Endothelial cell (in vitro differentiated cells): ENCODE results near the gene GPR137B. TPM values are rescaled to one million over a fixed set of nuclear protein-coding genes. Genes with fewer than 3 reads are reported as not detected.

ENCODE experiments used
- DNase-seq: peaks from one replicate; pipeline ENCODE4 v3.0.0; 2021; ENCODE audit warnings: low spot score
- H3K27ac Mint-ChIP-seq: one replicate; pipeline ENCODE4 v1.8.0; 2021; ENCODE audit warnings: mixed read lengths, inconsistent platforms; ENCODE audit not compliant: unreplicated experiment
- H3K27me3 Mint-ChIP-seq: one replicate; pipeline ENCODE4 v1.8.0; 2021; ENCODE audit warnings: mild to moderate bottlenecking, moderate library complexity, mixed read lengths, inconsistent platforms; ENCODE audit not compliant: unreplicated experiment
- H3K36me3 Mint-ChIP-seq: one replicate; pipeline ENCODE4 v1.8.0; 2021; ENCODE audit warnings: mild to moderate bottlenecking, low read depth, mixed read lengths, inconsistent platforms; ENCODE audit not compliant: unreplicated experiment
- H3K4me1 Mint-ChIP-seq: one replicate; pipeline ENCODE4 v1.8.0; 2021; ENCODE audit warnings: mild to moderate bottlenecking, mixed read lengths, inconsistent platforms; ENCODE audit not compliant: unreplicated experiment
- H3K4me3 Mint-ChIP-seq: one replicate; pipeline ENCODE4 v1.8.0; 2021; ENCODE audit warnings: mild to moderate bottlenecking, mixed read lengths, inconsistent platforms; ENCODE audit not compliant: unreplicated experiment
- H3K9me3 Mint-ChIP-seq: one replicate; pipeline ENCODE4 v1.8.0; 2021; ENCODE audit warnings: mixed read lengths, inconsistent platforms; ENCODE audit not compliant: unreplicated experiment
- CTCF ChIP-seq: fragments of 200-600 bp; sonication (generic); IDR thresholded peaks from one replicate; pipeline ENCODE4 v1.5.0; 2021; ENCODE audit warnings: antibody characterized with exemption; ENCODE audit not compliant: unreplicated experiment
- total RNA-seq: library from RNA; stranded (reverse); fragmentation: NEBNext Ultra II Directional; extraction: Animal tissue kit (Norgen Biotek cat#: 25700); gene quantifications from one replicate; pipeline ENCODE4 v1.2.1, GENCODE V29; 2021; ENCODE audit not compliant: unreplicated experiment

Gene GPR137B
- total RNA-seq, 1 donor from 2014 or later: 18.2 TPM

- no peak for TF ChIP-seq CTCF
- H3K27me3 Mint-ChIP-seq: peaks cover 13% of the 10 kb centered on the region
- peaks cover 16% of the 10 kb centered on the region for H3K36me3 Mint-ChIP-seq
- no peaks in the 10 kb centered on the region for H3K9me3 Mint-ChIP-seq
- H3K4me1 Mint-ChIP-seq: peaks cover 27% of the 10 kb centered on the region
- H3K27ac Mint-ChIP-seq: no peak overlapping the region
- DNase-seq: no peak
- no peak overlapping the region for H3K4me3 Mint-ChIP-seq
These were observed 5.5 kb downstream of the GPR137B start for GRCh38 chr1:236147521-236148469.

GRCh38 chr1:236148470-236148845, 6.1 kb downstream of the GPR137B start:
- peaks cover 20% of the 10 kb centered on the region for H3K36me3 Mint-ChIP-seq
- H3K9me3 Mint-ChIP-seq: no peaks in the 10 kb centered on the region
- no peak for DNase-seq
- no peak overlapping the region for H3K27ac Mint-ChIP-seq
- no peak overlapping the region for H3K4me3 Mint-ChIP-seq
- H3K27me3 Mint-ChIP-seq: peaks cover 13% of the 10 kb centered on the region
- no peak for TF ChIP-seq CTCF
- H3K4me1 Mint-ChIP-seq: peaks cover 25% of the 10 kb centered on the region

GRCh38 chr1:236149003-236149595, 6.8 kb downstream of the GPR137B start:
- Mint-ChIP-seq H3K36me3 (peaks cover 22% of the 10 kb centered on the region), H3K4me1 (peaks cover 19% of the 10 kb centered on the region), H3K9me3 (no peaks in the 10 kb centered on the region), H3K27me3 (peaks cover 13% of the 10 kb centered on the region), H3K4me3 (peak overlapping the region; percentile 51), H3K27ac (no peak overlapping the region)
- no peak for DNase-seq
- no peak for TF ChIP-seq CTCF

GRCh38 chr1:236149696-236150228, 7.4 kb downstream of the GPR137B start:
- H3K9me3 Mint-ChIP-seq: no peaks in the 10 kb centered on the region
- H3K36me3 Mint-ChIP-seq: peaks cover 22% of the 10 kb centered on the region
- H3K4me3 Mint-ChIP-seq: peak overlapping the region; percentile 51
- H3K27me3 Mint-ChIP-seq: peaks cover 13% of the 10 kb centered on the region
- peak overlapping the region; percentile 12 for H3K27ac Mint-ChIP-seq
- peaks cover 14% of the 10 kb centered on the region for H3K4me1 Mint-ChIP-seq
- DNase-seq: no peak
- no peak for TF ChIP-seq CTCF
